ENCODE data around the gene RBM43. TPM values are rescaled to one million over a fixed set of nuclear protein-coding genes. Genes with fewer than 3 reads are reported as not detected.

RBM43 gene
- total and polyA plus RNA-seq, 2 experiments from 2014 or later: 0.62 to 4.6 TPM

GRCh38 chr2:151271824-151272223, 10.2 kb upstream of the RBM43 start:
- no peaks in the 10 kb centered on the region for H3K4me1 ChIP-seq (ENCODE audit: insufficient read depth)
- no peaks in the 10 kb centered on the region for H3K27me3 ChIP-seq
- no peaks in the 10 kb centered on the region for H3K9me2 ChIP-seq (replicated peaks; ENCODE audit: insufficient read depth)
- DNase-seq (ENCODE audit: low spot score): no peak
- no peak overlapping the region for H3K27ac ChIP-seq
- TF ChIP-seq EZH2phosphoT487 (IDR thresholded peaks at IDR 0.05; ENCODE audit: low read depth, severe bottlenecking, unreplicated experiment) (no peak), CTCF (IDR thresholded peaks at IDR 0.05; ENCODE audit: poor library complexity) (no peak), EZH2 (IDR thresholded peaks at IDR 0.05; ENCODE audit: borderline replicate concordance) (no peak)
- no peaks in the 10 kb centered on the region for H3K79me2 ChIP-seq
- no peaks in the 10 kb centered on the region for H3K9me3 ChIP-seq (ENCODE audit: low read depth)
- no peak overlapping the region for H3K4me3 ChIP-seq
- no peak overlapping the region for H2AFZ ChIP-seq
- H3K36me3 ChIP-seq (replicated peaks; ENCODE audit: insufficient read depth, low read depth): no peaks in the 10 kb centered on the region
- no peak overlapping the region for H3K4me2 ChIP-seq
- H4K20me1 ChIP-seq (ENCODE audit: insufficient read depth, poor library complexity, severe bottlenecking): no peaks in the 10 kb centered on the region

- TF ChIP-seq EZH2 (IDR thresholded peaks at IDR 0.05; ENCODE audit: borderline replicate concordance) (no peak), CTCF (IDR thresholded peaks at IDR 0.05; ENCODE audit: poor library complexity) (no peak), EZH2phosphoT487 (IDR thresholded peaks at IDR 0.05; ENCODE audit: low read depth, severe bottlenecking, unreplicated experiment) (no peak)
Observed at GRCh38 chr2:151269798-151270568, 8.3 kb upstream of the RBM43 start.

DNA sequence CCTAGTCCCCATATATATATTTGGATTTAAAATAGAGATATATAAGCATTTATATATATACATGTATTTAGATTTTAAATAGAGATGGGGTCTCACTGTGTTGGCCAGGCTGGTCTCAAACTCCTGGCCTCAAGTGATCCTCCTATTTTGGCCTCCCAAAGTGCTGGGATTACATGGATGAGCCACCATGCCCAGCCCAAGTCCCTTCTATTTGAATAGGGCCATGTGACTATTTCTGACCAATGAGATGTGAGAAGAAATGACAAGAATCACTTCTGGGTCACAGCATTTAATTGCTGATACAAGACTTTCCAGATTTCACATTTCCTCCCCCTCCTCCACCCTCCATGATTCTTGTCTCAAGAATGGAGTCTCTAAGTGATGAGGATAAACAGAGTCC, 6.4 kb upstream of the RBM43 start:
- no peaks in the 10 kb centered on the region for H3K79me2 ChIP-seq
- H3K4me3 ChIP-seq: no peak overlapping the region
- H3K9me2 ChIP-seq (replicated peaks; ENCODE audit: insufficient read depth): no peaks in the 10 kb centered on the region
- H2AFZ ChIP-seq: no peak overlapping the region
- no peaks in the 10 kb centered on the region for H4K20me1 ChIP-seq (ENCODE audit: insufficient read depth, poor library complexity, severe bottlenecking)
- H3K9me3 ChIP-seq (ENCODE audit: low read depth): no peaks in the 10 kb centered on the region
- no peaks in the 10 kb centered on the region for H3K36me3 ChIP-seq (replicated peaks; ENCODE audit: insufficient read depth, low read depth)
- no peaks in the 10 kb centered on the region for H3K27me3 ChIP-seq
- TF ChIP-seq EZH2 (IDR thresholded peaks at IDR 0.05; ENCODE audit: borderline replicate concordance) (no peak), CTCF (IDR thresholded peaks at IDR 0.05; ENCODE audit: poor library complexity) (no peak), EZH2phosphoT487 (IDR thresholded peaks at IDR 0.05; ENCODE audit: low read depth, severe bottlenecking, unreplicated experiment) (no peak)
- no peak overlapping the region for H3K27ac ChIP-seq
- DNase-seq (ENCODE audit: low spot score): no peak
- H3K4me1 ChIP-seq (ENCODE audit: insufficient read depth): no peaks in the 10 kb centered on the region
- H3K4me2 ChIP-seq: no peak overlapping the region

More at GRCh38 chr2:151269798-151270568, 8.3 kb upstream of the RBM43 start:
- Histone ChIP-seq H4K20me1 (ENCODE audit: insufficient read depth, poor library complexity, severe bottlenecking) (no peaks in the 10 kb centered on the region), H3K9me2 (replicated peaks; ENCODE audit: insufficient read depth) (no peaks in the 10 kb centered on the region), H3K9me3 (ENCODE audit: low read depth) (no peaks in the 10 kb centered on the region), H3K4me1 (ENCODE audit: insufficient read depth) (no peaks in the 10 kb centered on the region), H3K36me3 (replicated peaks; ENCODE audit: insufficient read depth, low read depth) (no peaks in the 10 kb centered on the region), H3K79me2 (no peaks in the 10 kb centered on the region), H3K27me3 (no peaks in the 10 kb centered on the region), H3K27ac (no peak overlapping the region), H3K4me3 (no peak overlapping the region), H3K4me2 (no peak overlapping the region), H2AFZ (no peak overlapping the region)
- DNase-seq (ENCODE audit: low spot score): no peak
- 64% methylated on average over 3 of the region's 3 CpGs for WGBS (ENCODE audit: low lambda C conversion rate, missing lambda C conversion rate)

All from hepatocyte (in vitro differentiated cells).